GM19452 (cell line): ENCODE measurements around the gene NOC4L.

Experiments
- ATAC-seq: cut with Tn5 transposase; IDR thresholded peaks from one replicate; pipeline ENCODE4 v1.9.1; 2021; ENCODE audit not compliant: unreplicated experiment

Gene NOC4L

DNA sequence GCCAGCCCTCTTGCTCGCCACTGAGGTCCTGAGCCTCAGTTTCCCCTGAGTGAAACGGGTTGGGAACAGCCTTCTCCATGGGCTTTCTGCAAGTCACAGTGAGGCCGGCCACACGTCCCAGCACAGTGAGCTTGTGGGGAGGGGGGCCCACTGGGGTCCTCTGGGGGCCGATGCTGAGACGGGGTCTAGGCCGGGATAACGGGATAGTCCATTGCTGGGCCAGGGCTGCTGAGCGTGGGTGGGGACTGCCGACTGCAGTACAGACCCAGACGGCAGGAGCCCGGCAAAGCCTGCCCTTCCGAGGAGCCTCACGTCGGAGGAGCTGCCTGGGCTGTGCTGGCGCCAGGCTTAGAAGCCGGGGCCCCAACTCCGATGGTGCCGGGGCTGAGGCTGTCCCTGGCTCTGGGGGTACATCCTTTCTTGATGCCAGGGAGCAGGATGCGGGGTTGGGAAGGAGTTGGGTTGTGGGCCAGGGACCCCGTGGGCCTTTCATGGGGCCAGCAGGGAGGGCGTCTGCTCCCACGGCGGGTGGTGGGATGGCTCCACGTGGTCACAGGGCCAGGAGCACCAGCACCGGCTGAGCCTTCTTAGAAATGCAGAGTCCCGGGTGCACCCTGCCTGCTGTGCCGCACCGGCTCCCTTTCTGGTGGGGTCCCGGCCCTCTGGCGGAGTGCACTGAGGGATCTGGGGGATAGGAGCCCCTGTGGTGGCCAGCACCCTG is 24.2 kb downstream of the NOC4L start:
- no peak for ATAC-seq

DNA sequence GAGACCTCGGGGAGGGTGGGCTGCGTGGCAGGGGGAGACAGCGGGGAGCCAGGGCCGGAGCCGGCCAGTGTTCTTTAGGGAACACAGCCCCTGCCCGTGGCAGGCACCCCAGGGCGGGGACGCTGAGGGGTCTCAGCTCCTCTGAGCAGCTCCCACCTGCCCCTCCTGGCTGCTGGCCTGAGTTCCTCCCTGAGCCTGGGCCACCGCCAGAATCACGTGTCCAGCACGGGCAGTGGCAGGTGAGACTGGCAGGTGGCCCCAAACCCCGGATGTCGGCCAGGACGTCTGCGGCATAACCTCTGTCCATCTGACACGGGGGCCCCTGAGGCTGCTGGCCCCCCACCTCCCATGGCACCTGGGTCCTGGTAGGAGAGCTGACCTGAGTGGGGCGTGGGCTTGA is 25.1 kb downstream of the NOC4L start:
- no peak for ATAC-seq

DNA sequence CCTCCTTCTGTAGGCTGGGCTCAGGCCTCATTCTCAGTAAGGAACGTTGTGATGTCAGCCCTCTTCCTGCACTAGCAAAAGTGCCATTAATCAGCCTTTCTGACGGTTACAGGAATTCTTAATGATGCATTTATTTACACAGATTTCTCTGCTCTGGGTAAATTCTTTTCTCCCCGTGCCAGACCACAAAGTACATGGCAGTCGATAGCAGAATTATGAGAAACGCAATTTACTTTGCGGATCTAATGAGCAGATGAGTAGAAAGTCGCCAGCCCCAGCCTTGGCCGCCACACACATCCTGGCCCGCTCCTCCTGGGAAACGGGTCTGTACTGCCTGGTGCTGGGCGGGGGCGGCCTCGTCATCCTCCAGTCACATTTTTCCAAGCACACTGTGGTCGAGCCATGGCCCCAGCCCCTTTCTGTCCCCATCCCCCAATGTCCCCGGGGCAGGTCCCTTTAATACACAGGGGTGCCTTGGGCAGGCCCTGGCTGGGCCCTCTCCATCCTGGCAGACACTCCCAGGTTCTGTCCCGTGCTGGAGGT is 25.9 kb downstream of the NOC4L start:
- no peak for ATAC-seq

DNA sequence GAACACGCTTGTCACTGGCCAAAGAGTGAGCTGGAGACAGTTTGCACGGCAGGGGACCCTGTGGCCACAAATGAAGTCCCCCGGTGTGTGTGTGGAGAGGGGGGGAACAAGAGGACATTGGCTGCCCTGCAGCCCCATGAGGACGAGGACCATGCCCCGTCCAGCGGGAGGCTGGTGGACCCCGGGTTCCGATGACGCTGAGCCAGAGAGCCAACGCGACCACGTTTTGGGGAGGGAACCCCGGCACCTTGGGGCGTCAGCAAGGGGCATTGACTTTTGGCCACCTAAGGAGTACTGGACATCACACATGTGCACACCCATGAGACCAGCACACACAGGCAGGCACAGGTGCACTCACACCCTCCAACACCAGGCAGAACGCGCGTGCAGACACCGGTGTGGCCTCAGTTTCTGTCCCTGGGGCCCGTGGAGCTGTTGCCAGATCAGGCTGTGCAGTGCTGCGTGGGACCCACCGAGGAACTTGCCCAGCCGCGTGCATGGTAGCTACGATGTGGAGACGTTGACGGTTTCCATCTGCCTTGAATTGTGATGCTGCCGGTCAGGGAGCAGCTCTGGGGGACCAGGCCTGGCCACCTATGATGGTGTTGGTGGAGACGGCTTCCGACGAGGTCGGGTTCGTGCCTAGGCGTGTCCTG is 26.5 kb downstream of the NOC4L start:
- ATAC-seq, result no peak

DNA sequence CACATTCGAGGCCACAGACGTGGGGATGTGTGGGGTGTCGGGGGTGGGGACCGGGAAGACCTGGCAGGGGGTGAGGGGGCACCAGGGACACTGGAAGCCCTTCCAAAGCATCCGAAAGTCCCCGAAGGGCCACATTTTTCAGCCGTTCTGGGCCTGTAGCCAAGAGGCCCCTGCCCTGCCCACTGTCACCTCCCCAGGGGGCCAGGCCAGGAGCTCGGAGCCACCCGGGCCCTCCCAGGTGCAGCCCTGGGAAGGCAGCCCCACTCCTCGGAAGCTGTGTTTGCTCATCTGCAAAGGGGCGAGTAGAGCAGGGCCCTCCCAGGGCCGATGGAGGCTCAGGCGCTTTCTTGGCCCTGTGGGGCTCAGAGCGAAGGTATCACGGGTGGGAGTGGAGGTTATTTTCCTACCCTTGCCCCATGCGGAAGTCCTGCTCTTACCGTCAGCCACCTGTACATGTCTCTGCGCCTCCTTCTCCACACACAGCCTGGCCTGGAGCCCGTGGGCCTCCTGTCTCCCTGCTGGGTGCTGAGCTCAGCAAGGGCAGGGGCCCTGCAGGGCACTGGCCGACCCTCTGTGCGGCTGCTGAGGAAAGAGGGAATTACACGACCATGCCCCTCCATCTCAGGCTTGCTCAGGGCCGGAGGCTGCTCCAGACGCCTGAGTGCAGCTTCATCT is 27.2 kb downstream of the NOC4L start:
- ATAC-seq, result no peak

DNA sequence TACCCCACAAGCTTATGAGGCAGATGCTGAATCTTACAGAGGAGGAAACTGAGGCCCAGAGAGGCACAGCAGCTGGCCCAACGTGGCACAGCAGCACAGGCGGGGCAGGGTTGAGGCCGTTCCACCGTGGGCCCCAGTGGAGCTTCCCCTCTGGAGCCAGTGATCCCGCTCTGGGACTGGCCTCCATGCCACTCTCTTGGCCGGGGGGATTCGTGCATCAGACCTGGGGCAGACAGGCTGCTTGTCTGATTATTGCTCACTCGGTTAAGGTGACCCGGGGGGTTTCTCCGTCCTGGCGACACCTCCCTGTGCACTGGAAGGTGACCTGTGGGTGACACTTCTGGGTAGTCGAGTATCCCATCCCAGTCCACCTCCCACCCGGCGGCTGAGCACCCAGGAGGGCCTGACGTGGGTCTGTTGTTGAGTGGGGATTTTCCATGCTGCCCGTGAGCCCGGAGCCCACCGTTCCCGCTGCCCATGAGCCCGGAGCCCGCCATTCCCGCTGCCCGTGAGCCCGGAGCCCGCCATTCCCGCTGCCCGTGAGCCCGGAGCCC is 27.8 kb downstream of the NOC4L start:
- no peak for ATAC-seq

DNA sequence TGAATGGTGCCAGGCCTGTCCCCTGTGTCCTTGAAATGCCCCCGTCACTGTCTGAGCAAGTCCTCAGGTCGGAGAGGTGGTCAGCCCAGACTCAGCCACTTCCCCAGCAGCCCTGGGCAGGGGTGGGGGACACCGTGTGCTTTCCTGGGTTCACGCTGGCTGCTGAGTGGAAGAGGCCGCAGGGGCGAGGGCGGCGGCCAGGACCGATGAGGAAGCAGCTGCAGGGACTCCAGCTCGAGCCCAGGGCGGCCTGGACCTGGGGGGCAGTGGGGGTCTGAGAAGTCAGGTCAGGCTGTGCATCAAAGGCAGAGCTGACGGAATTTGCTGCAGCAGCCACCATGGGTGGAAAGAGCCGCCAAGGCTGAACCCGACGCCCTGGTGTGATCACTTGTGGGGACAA is 28.4 kb downstream of the NOC4L start:
- no peak for ATAC-seq

DNA sequence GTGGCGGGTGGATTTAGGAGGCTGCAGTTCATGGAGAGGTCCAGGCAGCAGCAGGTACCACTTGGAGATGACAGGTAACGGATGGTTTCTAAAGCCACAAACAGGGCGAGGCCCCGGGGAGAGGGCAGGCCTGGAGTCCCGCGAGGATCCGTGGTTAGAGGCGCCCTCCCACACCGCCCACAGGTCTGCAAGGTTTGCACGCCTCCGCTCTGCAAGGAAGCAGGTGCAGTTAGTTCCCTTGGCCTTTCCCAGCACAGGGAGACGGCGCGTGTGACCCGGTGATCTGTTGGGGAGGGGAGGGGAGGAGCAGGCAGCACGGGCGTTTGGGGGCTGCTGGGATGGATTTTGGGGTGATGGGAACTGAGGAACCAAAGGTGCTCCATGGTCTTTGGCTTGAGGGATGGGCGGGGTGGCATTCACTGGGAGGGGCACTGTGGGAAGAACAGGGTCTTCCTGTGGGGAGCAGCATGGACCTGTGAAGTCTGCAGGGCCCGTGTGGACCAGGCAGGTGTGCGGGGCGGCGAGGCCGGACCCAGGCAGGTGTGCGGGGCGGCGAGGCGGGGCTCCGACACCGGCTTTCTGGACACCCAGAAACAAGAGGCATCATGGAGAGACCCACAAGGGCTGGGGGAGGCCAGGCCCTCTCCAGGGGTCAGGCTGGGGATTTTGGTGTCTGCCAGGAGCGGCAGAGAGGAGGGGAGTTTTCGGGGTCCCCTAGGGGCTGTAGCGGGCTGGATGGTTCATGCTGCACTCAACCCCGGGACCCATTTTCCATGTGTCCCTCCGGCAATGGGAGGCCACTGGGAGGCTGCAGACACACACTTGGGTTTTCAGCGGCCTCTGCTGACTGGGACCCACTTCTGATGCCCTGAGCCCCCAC is 29.1 kb downstream of the NOC4L start:
- no peak for ATAC-seq

DNA sequence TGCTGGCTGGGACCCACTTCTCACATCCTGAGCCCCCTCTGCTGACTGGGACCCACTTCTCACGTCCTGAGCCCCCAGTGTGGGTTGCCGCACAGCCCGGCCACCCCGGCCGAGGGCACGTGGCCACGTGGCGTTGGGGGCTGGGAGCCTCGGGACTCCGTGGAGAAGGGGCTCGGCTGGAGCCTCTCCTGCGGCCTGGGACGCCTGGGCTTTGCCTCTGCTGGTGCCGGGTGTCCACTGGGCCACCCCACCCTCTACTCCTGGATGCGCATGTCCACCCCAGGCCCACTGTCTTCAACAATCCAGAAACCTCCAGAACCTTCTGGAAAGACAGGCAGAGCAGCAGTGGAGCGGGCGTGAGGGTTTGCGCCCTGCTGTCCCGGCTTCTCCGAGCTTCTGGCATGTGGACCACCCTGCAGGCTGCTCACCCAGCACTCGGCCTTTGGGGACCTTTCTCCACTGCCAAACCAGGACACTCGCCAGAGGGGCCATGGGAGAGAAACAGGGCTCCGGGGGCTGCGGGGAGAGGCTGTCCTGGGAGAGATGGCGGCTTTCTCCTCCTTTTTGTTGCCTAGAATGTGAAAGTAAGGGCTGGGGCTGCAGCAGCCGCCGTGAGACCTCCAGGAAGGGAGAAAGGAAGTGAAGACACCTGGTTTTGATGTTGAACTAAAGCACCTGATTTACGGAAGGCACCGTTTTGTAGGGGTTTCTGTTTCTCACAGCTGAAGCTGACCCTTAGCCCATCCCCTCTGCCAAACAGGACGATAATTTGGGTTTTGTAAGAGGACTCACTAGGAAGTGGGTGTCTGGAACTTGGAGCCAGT is 30.0 kb downstream of the NOC4L start:
- no peak for ATAC-seq

DNA sequence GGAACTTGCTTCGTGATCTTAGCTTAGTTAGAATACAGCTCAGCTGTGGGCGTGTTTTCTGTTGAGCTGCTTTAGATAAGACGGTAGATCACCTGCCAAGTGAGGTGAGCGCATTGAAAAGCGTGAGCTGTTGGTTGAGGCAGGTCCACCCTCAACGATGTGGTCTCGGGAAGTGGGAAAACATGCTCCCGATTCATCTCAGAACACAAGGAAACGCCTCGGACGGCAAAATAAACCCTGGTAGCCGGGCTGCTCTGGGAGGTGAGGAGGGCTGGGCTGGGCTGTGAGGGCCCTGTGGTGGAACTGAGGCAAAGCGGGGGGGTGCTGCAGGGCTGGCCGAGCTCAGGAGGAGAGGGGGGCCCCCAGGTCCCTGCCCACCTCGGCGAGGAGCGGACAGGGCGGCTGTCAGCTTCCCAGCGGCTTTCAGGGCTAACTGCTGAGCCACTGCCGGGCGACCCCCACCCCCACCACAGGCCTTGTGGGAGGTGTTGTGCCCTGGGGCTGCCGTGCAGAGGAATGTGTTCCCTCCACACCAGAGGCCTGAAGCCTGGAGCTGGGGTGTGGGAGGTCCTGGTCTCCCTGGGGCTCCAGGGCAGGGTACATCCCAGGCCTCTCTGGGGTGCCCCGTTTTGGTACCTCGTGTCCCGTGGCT is 30.7 kb downstream of the NOC4L start:
- ATAC-seq, result no peak

DNA sequence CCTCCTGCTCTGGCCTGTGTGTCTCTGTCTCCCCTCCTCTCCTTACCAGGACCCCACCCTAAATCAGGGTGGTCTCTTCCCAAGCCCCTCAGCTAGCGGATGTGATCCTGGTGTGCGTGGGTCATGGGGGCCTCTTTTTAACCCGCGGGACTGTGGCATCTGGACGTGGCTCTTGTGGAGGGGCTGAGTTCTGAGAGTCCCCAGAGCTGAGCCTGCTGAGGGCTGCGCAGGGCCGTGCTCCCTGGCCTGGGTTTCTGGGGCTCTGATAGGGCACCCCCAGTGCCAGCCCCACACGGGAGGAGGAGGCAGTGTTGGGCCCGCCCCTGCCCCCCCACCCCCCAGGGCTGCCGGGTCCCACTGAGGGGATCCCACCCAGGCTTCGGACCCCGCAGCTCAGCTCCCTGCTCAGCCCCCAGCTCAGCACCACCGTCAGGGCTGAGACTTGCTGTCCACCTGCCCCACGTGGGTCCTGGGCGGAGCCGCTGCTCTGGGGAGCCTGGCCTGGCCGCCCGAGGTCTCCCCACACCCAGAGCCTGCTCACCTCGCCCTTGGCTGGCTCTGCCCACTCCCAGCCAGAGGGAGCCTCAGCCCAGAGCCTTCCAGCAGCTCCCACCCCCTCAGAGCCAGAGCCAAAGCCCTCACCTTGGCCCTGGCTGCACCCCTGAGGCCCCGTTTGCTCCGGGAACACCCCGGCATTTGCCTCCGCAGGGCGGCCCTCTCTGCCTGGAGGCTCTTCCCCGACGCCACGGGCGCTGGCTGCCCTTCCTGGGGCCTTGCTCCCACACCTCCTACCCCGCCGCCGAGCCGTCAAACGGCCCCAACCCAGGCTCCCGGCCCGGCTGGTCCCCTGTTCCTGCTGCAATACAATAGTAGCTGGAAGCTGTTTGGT is 31.5 kb downstream of the NOC4L start:
- ATAC-seq, result no peak

DNA sequence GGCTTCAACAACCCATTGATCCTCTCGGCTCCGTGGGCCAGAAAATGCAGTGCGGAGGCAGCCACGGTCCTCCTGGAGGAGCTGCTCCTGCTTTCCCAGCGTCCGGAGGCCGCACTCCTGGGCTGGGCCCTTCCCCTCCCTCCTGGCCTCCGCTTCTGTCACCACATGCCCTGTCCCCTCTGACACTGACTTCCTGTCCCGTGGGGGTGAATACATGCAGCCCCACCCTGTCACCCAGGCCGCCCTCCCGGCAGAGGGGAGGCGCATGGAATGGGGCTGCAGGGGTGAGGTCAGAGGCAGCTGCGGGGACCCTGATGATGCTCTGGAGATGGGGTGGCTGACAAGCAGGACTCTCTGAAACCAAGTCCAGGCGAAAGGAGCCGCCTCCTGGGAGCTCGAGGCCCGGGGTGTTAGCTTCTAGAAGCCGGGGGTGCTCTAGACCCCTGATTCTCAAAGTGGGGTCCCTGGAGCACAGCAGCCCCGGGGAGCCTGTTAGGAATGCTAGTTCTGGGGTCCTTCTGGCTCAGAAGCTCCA is 32.2 kb downstream of the NOC4L start:
- no peak for ATAC-seq

DNA sequence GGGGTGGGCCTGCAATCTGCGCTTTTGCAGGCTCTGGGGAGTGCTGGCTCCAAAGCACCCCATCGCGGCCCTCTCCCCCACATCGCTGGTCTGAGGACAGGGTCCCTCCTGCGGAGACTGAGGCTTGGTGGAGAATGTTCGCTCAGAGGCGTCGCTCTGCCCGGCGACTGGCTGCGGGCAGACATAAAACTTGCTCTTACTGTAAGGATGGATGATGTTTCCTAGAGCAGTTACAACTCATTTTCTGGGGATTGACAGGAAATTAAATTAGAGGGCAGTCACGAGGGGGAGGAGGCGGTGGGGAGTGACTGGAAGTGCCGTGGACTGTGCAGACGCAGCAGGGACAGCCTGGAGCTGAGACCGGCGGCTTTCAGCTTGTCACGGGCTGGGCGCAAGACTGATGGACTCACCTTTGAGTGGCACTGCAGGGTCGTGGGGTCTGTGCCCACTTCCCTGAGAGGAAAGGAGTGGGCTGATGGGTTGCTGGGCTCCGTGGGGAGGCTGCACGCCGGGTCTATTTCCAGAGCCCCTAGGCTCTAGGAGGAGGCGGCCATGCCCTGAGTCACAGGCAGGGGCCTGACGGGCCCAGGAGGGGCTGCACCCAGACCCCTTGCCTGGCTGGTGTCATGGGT is 32.8 kb downstream of the NOC4L start:
- no peak for ATAC-seq

DNA sequence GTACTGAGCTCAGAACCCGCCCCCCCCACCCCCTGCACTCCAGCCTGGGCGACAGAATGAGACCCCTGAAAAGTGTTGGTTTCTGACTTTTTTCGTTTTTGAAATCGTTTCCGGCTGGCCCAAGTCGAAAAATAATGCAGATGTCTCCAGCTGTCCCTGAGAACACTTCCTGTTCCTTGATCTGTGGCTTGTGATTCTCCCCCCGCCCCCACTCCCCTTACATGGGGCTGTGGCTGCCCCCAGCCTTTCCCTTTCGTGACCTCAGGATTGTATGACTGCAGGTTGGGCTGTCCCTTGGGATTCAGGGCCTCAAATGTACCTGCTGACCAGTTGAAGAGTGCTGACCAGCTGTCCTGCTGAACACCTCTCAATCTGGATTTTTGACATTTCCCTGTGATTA is 34.1 kb downstream of the NOC4L start:
- ATAC-seq, result no peak

DNA sequence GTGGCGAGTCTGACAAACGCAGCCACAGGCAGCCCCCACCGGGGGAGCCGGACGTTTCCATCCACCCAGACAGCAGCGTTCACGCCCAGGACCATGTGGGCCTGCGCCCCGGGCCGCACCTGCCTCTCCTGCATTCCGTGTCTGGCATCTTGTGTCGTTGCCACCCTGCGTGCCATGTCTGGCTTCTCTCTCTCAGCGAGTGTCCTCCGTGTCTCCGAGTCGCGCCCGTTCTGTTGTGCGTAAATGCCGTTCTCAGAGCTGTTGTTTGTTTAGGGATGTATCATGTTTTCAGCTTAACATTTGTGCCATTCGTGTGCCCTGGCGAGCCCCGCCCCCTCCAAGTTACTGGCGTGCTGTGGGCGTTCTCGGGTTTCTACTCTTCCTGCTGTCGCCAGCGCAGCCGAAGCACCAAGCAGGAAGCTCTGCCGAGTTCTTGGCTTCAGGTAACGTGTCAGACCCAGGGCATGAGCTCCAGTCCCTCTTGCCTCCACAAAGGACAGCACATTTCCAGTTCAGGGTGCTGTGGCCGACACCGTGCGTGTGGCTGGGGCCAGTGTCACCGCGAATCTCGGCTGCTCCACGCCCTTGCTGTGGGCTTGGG is 34.6 kb downstream of the NOC4L start:
- no peak for ATAC-seq

DNA sequence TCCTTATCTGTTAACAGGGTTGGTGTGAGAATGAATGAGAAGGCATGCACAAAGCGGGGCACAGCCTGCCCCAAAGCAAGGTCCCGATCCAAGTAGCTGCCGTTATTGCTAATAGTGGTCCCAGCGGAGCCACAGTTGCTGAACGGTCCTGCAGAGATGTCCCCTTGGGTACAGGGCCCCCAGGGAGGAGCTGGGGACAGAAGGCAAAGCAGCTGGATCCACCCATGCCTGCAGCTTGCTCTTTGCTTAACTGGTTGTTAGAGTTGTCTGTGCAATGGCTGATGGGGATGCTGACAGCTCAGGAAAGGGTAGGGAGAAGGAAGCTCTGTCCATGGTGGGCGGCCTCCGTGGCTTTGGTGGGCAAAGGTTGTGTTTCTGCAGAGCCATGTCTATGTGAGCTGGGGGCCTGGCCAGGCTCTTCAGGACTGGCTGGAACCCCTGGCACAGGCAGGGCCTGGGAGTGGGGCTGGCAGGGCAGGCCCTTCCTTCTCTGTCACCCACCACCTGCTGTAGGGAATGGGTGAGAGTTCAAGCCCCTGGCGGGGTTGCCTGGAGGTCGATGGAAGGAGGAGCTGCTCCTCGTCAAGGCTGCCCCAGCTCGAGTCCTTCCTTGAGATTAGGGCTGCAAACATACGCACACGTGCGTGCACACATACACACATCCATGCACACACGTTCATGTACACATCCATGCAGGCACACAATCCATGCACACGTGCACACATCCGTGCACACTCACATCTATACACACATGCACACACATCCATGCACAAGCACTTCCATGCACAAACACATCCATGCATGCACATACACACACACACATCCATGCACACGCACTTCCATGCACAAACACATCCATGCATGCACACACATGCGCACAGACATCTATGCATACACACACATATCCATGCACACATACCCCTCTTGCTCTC is 35.4 kb downstream of the NOC4L start:
- ATAC-seq, result no peak
